Measurements from ENCODE around the gene EDN2.

The EDN2 gene

GRCh38 chr1:41436281-41437010 is 48.0 kb downstream of the EDN2 start:
- H3K36me3 Mint-ChIP-seq (ENCODE audit: insufficient read depth), result no peaks in the 10 kb centered on the region
- DNase-seq (no peak), ATAC-seq (replicated peaks) (no peak)
- no peak overlapping the region for H3K27ac Mint-ChIP-seq
- no peak overlapping the region for H3K4me3 Mint-ChIP-seq
- peaks cover 4 to 7% of the 10 kb centered on the region in 2 donors for H3K4me1 Mint-ChIP-seq (ENCODE audit: low read depth in 2 of 2)
- peaks cover 64 to 88% of the 10 kb centered on the region in 2 donors for H3K27me3 Mint-ChIP-seq
- no peaks in the 10 kb centered on the region for H3K9me3 Mint-ChIP-seq

GRCh38 chr1:41435570-41436178 is 48.8 kb downstream of the EDN2 start:
- H3K4me3 Mint-ChIP-seq, result no peak overlapping the region
- no peaks in the 10 kb centered on the region for H3K9me3 Mint-ChIP-seq
- no peaks in the 10 kb centered on the region for H3K36me3 Mint-ChIP-seq (ENCODE audit: insufficient read depth)
- ATAC-seq (replicated peaks) (no peak), DNase-seq (no peak)
- H3K27ac Mint-ChIP-seq, result no peak overlapping the region
- H3K4me1 Mint-ChIP-seq (ENCODE audit: low read depth in 2 of 2), result peaks cover 4 to 7% of the 10 kb centered on the region in 2 donors
- H3K27me3 Mint-ChIP-seq, result peaks cover 64 to 94% of the 10 kb centered on the region in 2 donors

GRCh38 chr1:41434748-41435449 is 49.6 kb downstream of the EDN2 start:
- no peak overlapping the region for H3K27ac Mint-ChIP-seq
- H3K4me1 Mint-ChIP-seq (ENCODE audit: low read depth in 2 of 2), result peaks cover 4 to 7% of the 10 kb centered on the region in 2 donors
- H3K36me3 Mint-ChIP-seq (ENCODE audit: insufficient read depth), result no peaks in the 10 kb centered on the region
- DNase-seq (no peak), ATAC-seq (replicated peaks) (no peak)
- H3K27me3 Mint-ChIP-seq, result peaks cover 57 to 86% of the 10 kb centered on the region in 2 donors
- H3K4me3 Mint-ChIP-seq, result no peak overlapping the region
- H3K9me3 Mint-ChIP-seq, result no peaks in the 10 kb centered on the region

- H3K4me1 Mint-ChIP-seq (ENCODE audit: low read depth in 2 of 2), result peaks cover 4 to 7% of the 10 kb centered on the region in 2 donors
- ATAC-seq (replicated peaks) (no peak), DNase-seq (no peak)
- H3K36me3 Mint-ChIP-seq (ENCODE audit: insufficient read depth), result no peaks in the 10 kb centered on the region
- H3K27me3 Mint-ChIP-seq, result peaks cover 54 to 81% of the 10 kb centered on the region in 2 donors
- no peak overlapping the region for H3K27ac Mint-ChIP-seq
- no peak overlapping the region for H3K4me3 Mint-ChIP-seq
- H3K9me3 Mint-ChIP-seq, result no peaks in the 10 kb centered on the region
Measured at GRCh38 chr1:41434306-41434705, 50.2 kb downstream of the EDN2 start.

- Mint-ChIP-seq H3K4me3 (no peak overlapping the region), H3K27me3 (peaks cover 54 to 86% of the 10 kb centered on the region in 2 donors), H3K9me3 (no peaks in the 10 kb centered on the region), H3K36me3 (ENCODE audit: insufficient read depth) (no peaks in the 10 kb centered on the region), H3K4me1 (ENCODE audit: low read depth in 2 of 2) (peaks cover 4 to 7% of the 10 kb centered on the region in 2 donors), H3K27ac (no peak overlapping the region)
- ATAC-seq (replicated peaks), result no peak
- no peak for DNase-seq
Measured at GRCh38 chr1:41433501-41433900, 51.0 kb downstream of the EDN2 start.

- no peaks in the 10 kb centered on the region for H3K9me3 Mint-ChIP-seq
- ATAC-seq (replicated peaks) (peak; percentile 71), DNase-seq (peak; percentile 57 to 66 (median 62))
- no peak overlapping the region for H3K27ac Mint-ChIP-seq
- no peaks in the 10 kb centered on the region for H3K36me3 Mint-ChIP-seq (ENCODE audit: insufficient read depth)
- H3K4me3 Mint-ChIP-seq, result no peak overlapping the region
- H3K4me1 Mint-ChIP-seq (ENCODE audit: low read depth in 2 of 2), result peaks cover 4 to 7% of the 10 kb centered on the region in 2 donors
- peaks cover 58 to 86% of the 10 kb centered on the region in 2 donors for H3K27me3 Mint-ChIP-seq
Measured at GRCh38 chr1:41432481-41433280, 51.8 kb downstream of the EDN2 start.

GRCh38 chr1:41431490-41432350 is 52.8 kb downstream of the EDN2 start:
- DNase-seq (no peak), ATAC-seq (replicated peaks) (no peak)
- Mint-ChIP-seq H3K9me3 (no peaks in the 10 kb centered on the region), H3K27ac (no peak overlapping the region), H3K27me3 (peaks cover 51 to 78% of the 10 kb centered on the region in 2 donors), H3K4me3 (no peak overlapping the region), H3K36me3 (ENCODE audit: insufficient read depth) (no peaks in the 10 kb centered on the region), H3K4me1 (ENCODE audit: low read depth in 2 of 2) (peaks cover 4 to 7% of the 10 kb centered on the region in 2 donors)

- H3K36me3 Mint-ChIP-seq (ENCODE audit: insufficient read depth), result no peaks in the 10 kb centered on the region
- ATAC-seq (replicated peaks), result no peak
- DNase-seq, result no peak
- peaks cover 4 to 7% of the 10 kb centered on the region in 2 donors for H3K4me1 Mint-ChIP-seq (ENCODE audit: low read depth in 2 of 2)
- H3K27me3 Mint-ChIP-seq, result peaks cover 40 to 67% of the 10 kb centered on the region in 2 donors
- no peaks in the 10 kb centered on the region for H3K9me3 Mint-ChIP-seq
- H3K27ac Mint-ChIP-seq, result no peak overlapping the region
- no peak overlapping the region for H3K4me3 Mint-ChIP-seq
Measured at GRCh38 chr1:41430582-41430981, 53.9 kb downstream of the EDN2 start.

- DNase-seq (no peak), ATAC-seq (replicated peaks) (no peak)
- H3K27ac Mint-ChIP-seq, result no peak overlapping the region
- no peaks in the 10 kb centered on the region for H3K36me3 Mint-ChIP-seq (ENCODE audit: insufficient read depth)
- peaks cover 35 to 62% of the 10 kb centered on the region in 2 donors for H3K27me3 Mint-ChIP-seq
- no peak overlapping the region for H3K4me3 Mint-ChIP-seq
- peaks cover 4 to 7% of the 10 kb centered on the region in 2 donors for H3K4me1 Mint-ChIP-seq (ENCODE audit: low read depth in 2 of 2)
- H3K9me3 Mint-ChIP-seq, result no peaks in the 10 kb centered on the region
Measured at GRCh38 chr1:41430069-41430468, 54.4 kb downstream of the EDN2 start.

- peaks cover 30 to 57% of the 10 kb centered on the region in 2 donors for H3K27me3 Mint-ChIP-seq
- peaks cover 4 to 7% of the 10 kb centered on the region in 2 donors for H3K4me1 Mint-ChIP-seq (ENCODE audit: low read depth in 2 of 2)
- no peaks in the 10 kb centered on the region for H3K36me3 Mint-ChIP-seq (ENCODE audit: insufficient read depth)
- no peak overlapping the region for H3K27ac Mint-ChIP-seq
- no peak overlapping the region for H3K4me3 Mint-ChIP-seq
- DNase-seq, result no peak
- H3K9me3 Mint-ChIP-seq, result no peaks in the 10 kb centered on the region
- ATAC-seq (replicated peaks), result no peak
Measured at GRCh38 chr1:41429641-41430035, 54.8 kb downstream of the EDN2 start.
